Measurements from ENCODE around the gene NBAS. TPM values are rescaled to one million over a fixed set of nuclear protein-coding genes. Genes with fewer than 3 reads are reported as not detected.

The NBAS gene
- total RNA-seq, 1 donor from 2014 or later, result 108 TPM

- no peak for DNase-seq
These were observed 402.6 kb downstream of the NBAS start for GRCh38 chr2:15158532-15158931.

GRCh38 chr2:15158100-15158499 is 403.0 kb downstream of the NBAS start:
- DNase-seq, result no peak

GRCh38 chr2:15155959-15156574 is 405.1 kb downstream of the NBAS start:
- no peak for DNase-seq

- no peak for DNase-seq
These were observed 406.8 kb downstream of the NBAS start for GRCh38 chr2:15154297-15154696.

GRCh38 chr2:15152382-15152781 is 408.8 kb downstream of the NBAS start:
- no peak for DNase-seq

- DNase-seq, result no peak
These were observed 412.1 kb downstream of the NBAS start for GRCh38 chr2:15149063-15149462.

GRCh38 chr2:15147591-15147990 is 413.5 kb downstream of the NBAS start:
- DNase-seq, result no peak

GRCh38 chr2:15146960-15147359 is 414.2 kb downstream of the NBAS start:
- DNase-seq, result no peak

GRCh38 chr2:15145919-15146318 is 415.2 kb downstream of the NBAS start:
- no peak for DNase-seq

- no peak for DNase-seq
These were observed 415.9 kb downstream of the NBAS start for GRCh38 chr2:15145046-15145817.

GRCh38 chr2:15142069-15142689 is 419.0 kb downstream of the NBAS start:
- peak; percentile 23 for DNase-seq

GRCh38 chr2:15141211-15141610 is 419.9 kb downstream of the NBAS start:
- no peak for DNase-seq

- no peak for DNase-seq
These were observed 424.5 kb downstream of the NBAS start for GRCh38 chr2:15136639-15137038.

- no peak for DNase-seq
These were observed 426.2 kb downstream of the NBAS start for GRCh38 chr2:15134957-15135356.

- no peak for DNase-seq
These were observed 427.7 kb downstream of the NBAS start for GRCh38 chr2:15133461-15133860.

- DNase-seq, result no peak
These were observed 432.3 kb downstream of the NBAS start for GRCh38 chr2:15128846-15129245.

GRCh38 chr2:15127876-15128275 is 433.3 kb downstream of the NBAS start:
- no peak for DNase-seq

GRCh38 chr2:15127301-15127700 is 433.8 kb downstream of the NBAS start:
- no peak for DNase-seq

GRCh38 chr2:15126373-15126772 is 434.8 kb downstream of the NBAS start:
- no peak for DNase-seq

- no peak for DNase-seq
These were observed 438.2 kb downstream of the NBAS start for GRCh38 chr2:15122915-15123314.

- no peak for DNase-seq
These were observed 440.5 kb downstream of the NBAS start for GRCh38 chr2:15120631-15121030.

- no peak for DNase-seq
These were observed 441.4 kb downstream of the NBAS start for GRCh38 chr2:15119722-15120175.

GRCh38 chr2:15117409-15118050 is 443.6 kb downstream of the NBAS start:
- DNase-seq, result no peak

All from dermis blood vessel endothelial cell (primary cell).